Measurements from ENCODE around the gene HYAL3. TPM values are rescaled to one million over a fixed set of nuclear protein-coding genes. Genes with fewer than 3 reads are reported as not detected.

The HYAL3 gene
- total and polyA plus RNA-seq, 2 experiments from 2014 or later = 2.4 to 7.1 TPM

DNA sequence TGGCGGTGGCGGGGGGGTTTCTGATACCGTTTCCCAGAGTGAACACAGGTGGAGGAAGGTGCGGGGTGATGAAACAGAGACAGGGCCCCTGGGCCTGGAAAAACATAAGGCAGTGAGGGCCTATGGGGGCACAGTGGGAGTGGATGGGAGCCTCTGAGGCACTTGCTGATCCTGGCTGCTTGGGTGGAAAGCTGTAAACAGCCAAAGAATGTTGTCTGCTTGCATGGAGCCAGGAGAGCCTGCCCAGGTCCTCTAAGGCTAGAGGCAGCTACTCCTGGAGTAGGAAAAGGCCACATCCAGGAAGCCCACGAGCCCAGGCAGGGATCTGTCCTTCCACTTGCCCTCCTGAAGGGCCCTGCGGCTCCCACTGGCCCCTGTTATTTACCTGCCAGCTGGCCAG lies 33.2 kb downstream of the HYAL3 start:
- Histone ChIP-seq H3K27me3 (ENCODE audit: insufficient read depth) (no peaks in the 10 kb centered on the region), H3K9me2 (ENCODE audit: insufficient read depth) (no peaks in the 10 kb centered on the region), H2AFZ (no peak overlapping the region), H3K27ac (ENCODE audit: low read depth) (no peak overlapping the region), H4K20me1 (replicated peaks; ENCODE audit: insufficient read depth) (no peaks in the 10 kb centered on the region), H3K4me1 (ENCODE audit: insufficient read depth) (peaks cover 54% of the 10 kb centered on the region), H3K4me2 (peak overlapping the region; percentile 26; the same call in 1 of the 2 replicates), H3F3A (replicated peaks; ENCODE audit: low read depth) (peaks cover 12% of the 10 kb centered on the region), H3K36me3 (ENCODE audit: insufficient read depth) (no peaks in the 10 kb centered on the region), H3K79me2 (replicated peaks; ENCODE audit: insufficient read depth) (no peaks in the 10 kb centered on the region), H3K4me3 (no peak overlapping the region)
- no peak for TF ChIP-seq NANOG (IDR thresholded peaks at IDR 0.05; ENCODE audit: borderline replicate concordance)
- no peak for TF ChIP-seq JUNB (IDR thresholded peaks at IDR 0.05; ENCODE audit: unreplicated experiment)
- TF ChIP-seq, protein P1, sequence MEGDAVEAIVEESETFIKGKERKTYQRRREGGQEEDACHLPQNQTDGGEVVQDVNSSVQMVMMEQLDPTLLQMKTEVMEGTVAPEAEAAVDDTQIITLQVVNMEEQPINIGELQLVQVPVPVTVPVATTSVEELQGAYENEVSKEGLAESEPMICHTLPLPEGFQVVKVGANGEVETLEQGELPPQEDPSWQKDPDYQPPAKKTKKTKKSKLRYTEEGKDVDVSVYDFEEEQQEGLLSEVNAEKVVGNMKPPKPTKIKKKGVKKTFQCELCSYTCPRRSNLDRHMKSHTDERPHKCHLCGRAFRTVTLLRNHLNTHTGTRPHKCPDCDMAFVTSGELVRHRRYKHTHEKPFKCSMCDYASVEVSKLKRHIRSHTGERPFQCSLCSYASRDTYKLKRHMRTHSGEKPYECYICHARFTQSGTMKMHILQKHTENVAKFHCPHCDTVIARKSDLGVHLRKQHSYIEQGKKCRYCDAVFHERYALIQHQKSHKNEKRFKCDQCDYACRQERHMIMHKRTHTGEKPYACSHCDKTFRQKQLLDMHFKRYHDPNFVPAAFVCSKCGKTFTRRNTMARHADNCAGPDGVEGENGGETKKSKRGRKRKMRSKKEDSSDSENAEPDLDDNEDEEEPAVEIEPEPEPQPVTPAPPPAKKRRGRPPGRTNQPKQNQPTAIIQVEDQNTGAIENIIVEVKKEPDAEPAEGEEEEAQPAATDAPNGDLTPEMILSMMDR (conservative IDR thresholded peaks at IDR 0.05; ENCODE audit: low read depth in 2 of 2) = no peak
- TF ChIP-seq EZH2phosphoT487 (IDR thresholded peaks at IDR 0.05; ENCODE audit: unreplicated experiment) = no peak
- TF ChIP-seq ZNF331 (CRISPR knock-in tag; IDR thresholded peaks at IDR 0.05; ENCODE audit: low read depth) = no peak
- no peak for TF ChIP-seq CREB1 (CRISPR knock-in tag; IDR thresholded peaks at IDR 0.05; ENCODE audit: low read depth)
- TF ChIP-seq POLR2AphosphoS5 (IDR thresholded peaks at IDR 0.05; ENCODE audit: low read depth) = no peak
- TF ChIP-seq, protein P2, sequence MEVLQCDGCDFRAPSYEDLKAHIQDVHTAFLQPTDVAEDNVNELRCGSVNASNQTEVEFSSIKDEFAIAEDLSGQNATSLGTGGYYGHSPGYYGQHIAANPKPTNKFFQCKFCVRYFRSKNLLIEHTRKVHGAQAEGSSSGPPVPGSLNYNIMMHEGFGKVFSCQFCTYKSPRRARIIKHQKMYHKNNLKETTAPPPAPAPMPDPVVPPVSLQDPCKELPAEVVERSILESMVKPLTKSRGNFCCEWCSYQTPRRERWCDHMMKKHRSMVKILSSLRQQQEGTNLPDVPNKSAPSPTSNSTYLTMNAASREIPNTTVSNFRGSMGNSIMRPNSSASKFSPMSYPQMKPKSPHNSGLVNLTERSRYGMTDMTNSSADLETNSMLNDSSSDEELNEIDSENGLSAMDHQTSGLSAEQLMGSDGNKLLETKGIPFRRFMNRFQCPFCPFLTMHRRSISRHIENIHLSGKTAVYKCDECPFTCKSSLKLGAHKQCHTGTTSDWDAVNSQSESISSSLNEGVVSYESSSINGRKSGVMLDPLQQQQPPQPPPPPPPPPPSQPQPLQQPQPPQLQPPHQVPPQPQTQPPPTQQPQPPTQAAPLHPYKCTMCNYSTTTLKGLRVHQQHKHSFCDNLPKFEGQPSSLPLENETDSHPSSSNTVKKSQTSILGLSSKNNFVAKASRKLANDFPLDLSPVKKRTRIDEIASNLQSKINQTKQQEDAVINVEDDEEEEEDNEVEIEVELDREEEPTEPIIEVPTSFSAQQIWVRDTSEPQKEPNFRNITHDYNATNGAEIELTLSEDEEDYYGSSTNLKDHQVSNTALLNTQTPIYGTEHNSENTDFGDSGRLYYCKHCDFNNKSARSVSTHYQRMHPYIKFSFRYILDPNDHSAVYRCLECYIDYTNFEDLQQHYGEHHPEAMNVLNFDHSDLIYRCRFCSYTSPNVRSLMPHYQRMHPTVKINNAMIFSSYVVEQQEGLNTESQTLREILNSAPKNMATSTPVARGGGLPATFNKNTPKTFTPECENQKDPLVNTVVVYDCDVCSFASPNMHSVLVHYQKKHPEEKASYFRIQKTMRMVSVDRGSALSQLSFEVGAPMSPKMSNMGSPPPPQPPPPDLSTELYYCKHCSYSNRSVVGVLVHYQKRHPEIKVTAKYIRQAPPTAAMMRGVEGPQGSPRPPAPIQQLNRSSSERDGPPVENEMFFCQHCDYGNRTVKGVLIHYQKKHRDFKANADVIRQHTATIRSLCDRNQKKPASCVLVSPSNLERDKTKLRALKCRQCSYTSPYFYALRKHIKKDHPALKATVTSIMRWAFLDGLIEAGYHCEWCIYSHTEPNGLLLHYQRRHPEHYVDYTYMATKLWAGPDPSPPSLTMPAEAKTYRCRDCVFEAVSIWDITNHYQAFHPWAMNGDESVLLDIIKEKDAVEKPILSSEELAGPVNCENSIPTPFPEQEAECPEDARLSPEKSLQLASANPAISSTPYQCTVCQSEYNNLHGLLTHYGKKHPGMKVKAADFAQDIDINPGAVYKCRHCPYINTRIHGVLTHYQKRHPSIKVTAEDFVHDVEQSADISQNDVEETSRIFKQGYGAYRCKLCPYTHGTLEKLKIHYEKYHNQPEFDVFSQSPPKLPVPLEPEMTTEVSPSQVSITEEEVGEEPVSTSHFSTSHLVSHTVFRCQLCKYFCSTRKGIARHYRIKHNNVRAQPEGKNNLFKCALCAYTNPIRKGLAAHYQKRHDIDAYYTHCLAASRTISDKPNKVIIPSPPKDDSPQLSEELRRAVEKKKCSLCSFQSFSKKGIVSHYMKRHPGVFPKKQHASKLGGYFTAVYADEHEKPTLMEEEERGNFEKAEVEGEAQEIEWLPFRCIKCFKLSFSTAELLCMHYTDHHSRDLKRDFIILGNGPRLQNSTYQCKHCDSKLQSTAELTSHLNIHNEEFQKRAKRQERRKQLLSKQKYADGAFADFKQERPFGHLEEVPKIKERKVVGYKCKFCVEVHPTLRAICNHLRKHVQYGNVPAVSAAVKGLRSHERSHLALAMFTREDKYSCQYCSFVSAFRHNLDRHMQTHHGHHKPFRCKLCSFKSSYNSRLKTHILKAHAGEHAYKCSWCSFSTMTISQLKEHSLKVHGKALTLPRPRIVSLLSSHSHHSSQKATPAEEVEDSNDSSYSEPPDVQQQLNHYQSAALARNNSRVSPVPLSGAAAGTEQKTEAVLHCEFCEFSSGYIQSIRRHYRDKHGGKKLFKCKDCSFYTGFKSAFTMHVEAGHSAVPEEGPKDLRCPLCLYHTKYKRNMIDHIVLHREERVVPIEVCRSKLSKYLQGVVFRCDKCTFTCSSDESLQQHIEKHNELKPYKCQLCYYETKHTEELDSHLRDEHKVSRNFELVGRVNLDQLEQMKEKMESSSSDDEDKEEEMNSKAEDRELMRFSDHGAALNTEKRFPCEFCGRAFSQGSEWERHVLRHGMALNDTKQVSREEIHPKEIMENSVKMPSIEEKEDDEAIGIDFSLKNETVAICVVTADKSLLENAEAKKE (CRISPR knock-in tag; IDR thresholded peaks at IDR 0.05) = no peak
- TF ChIP-seq, protein P3, sequence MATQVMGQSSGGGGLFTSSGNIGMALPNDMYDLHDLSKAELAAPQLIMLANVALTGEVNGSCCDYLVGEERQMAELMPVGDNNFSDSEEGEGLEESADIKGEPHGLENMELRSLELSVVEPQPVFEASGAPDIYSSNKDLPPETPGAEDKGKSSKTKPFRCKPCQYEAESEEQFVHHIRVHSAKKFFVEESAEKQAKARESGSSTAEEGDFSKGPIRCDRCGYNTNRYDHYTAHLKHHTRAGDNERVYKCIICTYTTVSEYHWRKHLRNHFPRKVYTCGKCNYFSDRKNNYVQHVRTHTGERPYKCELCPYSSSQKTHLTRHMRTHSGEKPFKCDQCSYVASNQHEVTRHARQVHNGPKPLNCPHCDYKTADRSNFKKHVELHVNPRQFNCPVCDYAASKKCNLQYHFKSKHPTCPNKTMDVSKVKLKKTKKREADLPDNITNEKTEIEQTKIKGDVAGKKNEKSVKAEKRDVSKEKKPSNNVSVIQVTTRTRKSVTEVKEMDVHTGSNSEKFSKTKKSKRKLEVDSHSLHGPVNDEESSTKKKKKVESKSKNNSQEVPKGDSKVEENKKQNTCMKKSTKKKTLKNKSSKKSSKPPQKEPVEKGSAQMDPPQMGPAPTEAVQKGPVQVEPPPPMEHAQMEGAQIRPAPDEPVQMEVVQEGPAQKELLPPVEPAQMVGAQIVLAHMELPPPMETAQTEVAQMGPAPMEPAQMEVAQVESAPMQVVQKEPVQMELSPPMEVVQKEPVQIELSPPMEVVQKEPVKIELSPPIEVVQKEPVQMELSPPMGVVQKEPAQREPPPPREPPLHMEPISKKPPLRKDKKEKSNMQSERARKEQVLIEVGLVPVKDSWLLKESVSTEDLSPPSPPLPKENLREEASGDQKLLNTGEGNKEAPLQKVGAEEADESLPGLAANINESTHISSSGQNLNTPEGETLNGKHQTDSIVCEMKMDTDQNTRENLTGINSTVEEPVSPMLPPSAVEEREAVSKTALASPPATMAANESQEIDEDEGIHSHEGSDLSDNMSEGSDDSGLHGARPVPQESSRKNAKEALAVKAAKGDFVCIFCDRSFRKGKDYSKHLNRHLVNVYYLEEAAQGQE (IDR thresholded peaks at IDR 0.05; ENCODE audit: unreplicated experiment) = no peak
- no peak for TF ChIP-seq STAT1 (IDR thresholded peaks at IDR 0.05; ENCODE audit: unreplicated experiment)
- Mint-ChIP-seq H3K4me1 (peaks cover 56% of the 10 kb centered on the region), H3K27ac (peak overlapping the region; percentile 63; the same call in 1 of the 2 replicates), H3K9me3 (no peaks in the 10 kb centered on the region), H3K4me3 (no peak overlapping the region; the same call in 2 of the 3 replicates), H3K27me3 (ENCODE audit: insufficient read depth, low read depth, poor library complexity) (peaks cover 21% of the 10 kb centered on the region), H3K36me3 (ENCODE audit: low read depth) (no peaks in the 10 kb centered on the region)
- ATAC-seq (no peak), DNase-seq (ENCODE audit: low spot score) (no peak)

Measured in GM23338 (cell line).